HCT116 (cell line): ENCODE results near the gene ATXN7L2. TPM values are rescaled to one million over a fixed set of nuclear protein-coding genes. Genes with fewer than 3 reads are reported as not detected.
A peak's percentile ranks its signal among the peaks of the same experiment; 100 is the strongest.

Source experiments
- ATAC-seq: fragments of 200-7000 bp; cut with Tn5 transposase; 2 replicates; pipeline ENCODE4 v1.9.1; 2020; ENCODE audit warnings: mild to moderate bottlenecking, moderate library complexity
- BruUV-seq: library from RNA; stranded (reverse); fragments of 400-500 nt; replicated peaks from 2 replicates; lab custom pipeline; 2021; lab: Mats Ljungman, UMichigan
- CTCF ChIA-PET: fragments of 300-600 bp; sonication (Branson Sonifier 250); formaldehyde crosslinking; loops from one replicate; lab custom pipeline; 2021; ENCODE audit warnings: antibody characterized with exemption; lab: Charles Lee
- POLR2A ChIA-PET: fragments of 300-600, 350-600 bp; sonication (Branson Sonifier 250); formaldehyde crosslinking; loops from one replicate; lab custom pipeline; 2021; ENCODE audit warnings: antibody characterized with exemption; lab: Charles Lee
- RAD21 ChIA-PET, 2 experiments: fragments of 300-600 bp; sonication (Branson Sonifier 250); formaldehyde crosslinking; loops; one replicate each; lab custom pipeline; 2023; ENCODE audit warnings: low total read pairs in 2 of 2; ENCODE audit not compliant: uncharacterized antibody in 2 of 2, unreplicated experiment in 2 of 2, low non-redundant PET in 1 of 2; lab: Charles Lee
- DNase-seq: peaks from one replicate; pipeline ENCODE4 v3.0.0-alpha.2; 2010; ENCODE audit warnings: low read depth, low spot score
- H2AFZ ChIP-seq: fragments of 200-600 bp; shearing (Covaris generic), sonication (generic); 2 replicates; pipeline ENCODE4 v1.6.1; 2017; ENCODE audit warnings: low read depth, mixed run types, mixed read lengths, antibody characterized with exemption, low read length; ENCODE audit not compliant: poor library complexity, severe bottlenecking
- H3K27ac ChIP-seq: 2 replicates; pipeline ENCODE4 v1.5.1; 2012; ENCODE audit warnings: low read depth, low read length
- H3K27me3 ChIP-seq: fragments of 200-600 bp; sonication (generic); 2 replicates; pipeline ENCODE4 v1.6.1; 2016; ENCODE audit warnings: mixed run types, low read length, mixed read lengths; ENCODE audit not compliant: insufficient read depth
- H3K36me3 ChIP-seq, 2 experiments: fragments of 200-500 bp in 1 of 2; fragments of 200-600 bp in 1 of 2; sonication (Bioruptor generic) in 1 of 2; sonication (generic) in 1 of 2; 2 replicates each; pipeline versions ENCODE4 v1.5.1 to v1.6.1; 2014 to 2016; ENCODE audit warnings: low read length in 2 of 2, inconsistent platforms in 1 of 2, mixed read lengths in 1 of 2, mixed run types in 1 of 2; ENCODE audit not compliant: insufficient read depth in 2 of 2, control insufficient read depth in 1 of 2
- H3K4me1 ChIP-seq, 2 experiments: fragments of 200-600 bp in 1 of 2; sonication (generic) in 1 of 2; 2 replicates each; pipeline versions ENCODE4 v1.5.1 to v1.6.1; 2012 to 2017; ENCODE audit warnings: low read length in 2 of 2, inconsistent platforms in 1 of 2, mild to moderate bottlenecking in 1 of 2, mixed read lengths in 1 of 2, mixed run types in 1 of 2, moderate library complexity in 1 of 2; ENCODE audit not compliant: insufficient read depth in 2 of 2, control insufficient read depth in 1 of 2
- H3K4me2 ChIP-seq: fragments of 200-600 bp; sonication (generic); 2 replicates; pipeline ENCODE4 v1.6.1; 2017; ENCODE audit warnings: mixed run types, low read length, mixed read lengths
- H3K4me3 ChIP-seq, 2 experiments: fragments of 200-600 bp in 1 of 2; sonication (generic) in 1 of 2; replicated peaks in 1 of 2; 2 replicates each; pipeline ENCODE4 v1.5.1; 2011 to 2016; ENCODE audit warnings: low read length in 2 of 2, control low read depth in 1 of 2, low read depth in 1 of 2, mild to moderate bottlenecking in 1 of 2, mixed read lengths in 1 of 2, mixed run types in 1 of 2
- H3K79me2 ChIP-seq: fragments of 200-600 bp; sonication (generic); 2 replicates; pipeline ENCODE4 v1.6.1; 2017; ENCODE audit warnings: mild to moderate bottlenecking, mixed run types, low read length, moderate library complexity, mixed read lengths; ENCODE audit not compliant: insufficient read depth
- H3K9ac ChIP-seq: fragments of 200-600 bp; sonication (generic); 2 replicates; pipeline ENCODE4 v1.6.1; 2016; ENCODE audit warnings: low read length, mixed read lengths
- H3K9me2 ChIP-seq: fragments of 200-600 bp; sonication (generic), shearing (Covaris generic); 2 replicates; pipeline ENCODE4 v1.6.1; 2017; ENCODE audit warnings: mixed run types, mild to moderate bottlenecking, moderate library complexity; ENCODE audit not compliant: insufficient read depth
- H3K9me3 ChIP-seq, 2 experiments: fragments of 200-500 bp in 1 of 2; fragments of 200-600 bp in 1 of 2; sonication (Bioruptor generic) in 1 of 2; sonication (generic) in 1 of 2; 2 replicates each; pipeline ENCODE4 v1.6.1; 2014 to 2017; ENCODE audit warnings: low read length in 2 of 2, mixed read lengths in 2 of 2, inconsistent platforms in 1 of 2, low read depth in 1 of 2, mild to moderate bottlenecking in 1 of 2, mixed run types in 1 of 2, moderate library complexity in 1 of 2; ENCODE audit not compliant: control insufficient read depth in 1 of 2, insufficient read depth in 1 of 2
- H4K20me1 ChIP-seq: fragments of 200-600 bp; sonication (generic), shearing (Covaris generic); 2 replicates; pipeline ENCODE4 v1.6.1; 2017; ENCODE audit warnings: mixed run types, mild to moderate bottlenecking, moderate library complexity; ENCODE audit not compliant: insufficient read depth
- CBX3 ChIP-seq: IDR thresholded peaks from 2 replicates; pipeline ENCODE4 v1.6.1; 2012; ENCODE audit warnings: low read depth
- CTCF ChIP-seq, 3 experiments: fragments of 200-600 bp in 1 of 3; sonication (generic) in 1 of 3; IDR thresholded peaks in 2 of 3; conservative IDR thresholded peaks in 1 of 3; 2 replicates each; pipeline ENCODE4 v1.5.1; 2012 to 2017; ENCODE audit warnings: low read depth in 2 of 3, low read length in 2 of 3, antibody characterized with exemption in 1 of 3, borderline replicate concordance in 1 of 3, control low read depth in 1 of 3, mild to moderate bottlenecking in 1 of 3, mixed read lengths in 1 of 3, mixed run types in 1 of 3, moderate library complexity in 1 of 3; ENCODE audit not compliant: insufficient read depth in 1 of 3
- EGR1 ChIP-seq: IDR thresholded peaks from 2 replicates; pipeline ENCODE4 v1.6.1; 2012; ENCODE audit warnings: low read depth
- ELF1 ChIP-seq: IDR thresholded peaks from 2 replicates; pipeline ENCODE4 v1.6.1; 2012; ENCODE audit warnings: low read depth, borderline replicate concordance
- EZH2 ChIP-seq: fragments of 200-600 bp; sonication (generic); IDR thresholded peaks from 2 replicates; pipeline ENCODE4 v1.6.1; 2017; ENCODE audit warnings: antibody characterized with exemption, mixed run types
- EZH2phosphoT487 ChIP-seq: fragments of 200-600 bp; IDR thresholded peaks from 2 replicates; pipeline ENCODE4 v1.6.1; 2018; ENCODE audit warnings: antibody characterized with exemption, borderline replicate concordance
- POLR2AphosphoS5 ChIP-seq: IDR thresholded peaks from 2 replicates; pipeline ENCODE4 v1.6.1; 2011; ENCODE audit warnings: mild to moderate bottlenecking, low read depth, low read length, moderate library complexity
- SP1 ChIP-seq: IDR thresholded peaks from 2 replicates; pipeline ENCODE4 v1.6.1; 2012; ENCODE audit warnings: low read depth
- YY1 ChIP-seq: IDR thresholded peaks from 2 replicates; pipeline ENCODE4 v1.6.1; 2011; ENCODE audit warnings: low read length, low read depth, moderate library complexity, mild to moderate bottlenecking; ENCODE audit not compliant: insufficient replicate concordance; ENCODE audit errors: extremely low read depth
- ZBTB33 ChIP-seq: IDR thresholded peaks from 2 replicates; pipeline ENCODE4 v1.6.1; 2011; ENCODE audit warnings: mild to moderate bottlenecking, low read length, moderate library complexity; ENCODE audit not compliant: insufficient replicate concordance; ENCODE audit errors: extremely low read depth
- intact Hi-C: fragments of 100-400 bp; cut with micrococcal nuclease; formaldehyde crosslinking; loops from 2 replicates; pipeline ENCODE4 v1.10.0; 2022
- total RNA-seq: library from RNA; stranded (reverse); gene quantifications from one replicate; pipeline ENCODE4 v1.2.1, GENCODE V29; 2021; ENCODE audit not compliant: unreplicated experiment

Gene ATXN7L2
- total RNA-seq, 1 experiment from 2014 or later: 7.2 TPM

GRCh38 chr1:109531826-109532364, 48.2 kb downstream of the ATXN7L2 start:
- TF ChIP-seq SP1: no peak
- no peak for TF ChIP-seq EGR1
- no peak for TF ChIP-seq POLR2AphosphoS5
- no peak for TF ChIP-seq CTCF (IDR thresholded peaks at IDR 0.05 in 2 of 3, conservative IDR thresholded peaks at IDR 0.05 in 1 of 3; ENCODE audit: borderline replicate concordance in 1 of 3, insufficient read depth in 1 of 3, low read depth in 2 of 3, low read length in 2 of 3)
- no peak for TF ChIP-seq ELF1
- TF ChIP-seq EZH2: no peak
- no peak for TF ChIP-seq CBX3
- no peak for TF ChIP-seq ZBTB33
- no peak for TF ChIP-seq EZH2phosphoT487
- no peak for TF ChIP-seq YY1
- TF ChIP-seq, all 23 proteins: peak for 0
- ChIA-PET CTCF (interaction anchor here (0.6 to 6.4 kb wide), 25 partner anchors 12 to 490 kb away, joined by 3 to 146 read pairs (median 5); partner anchors contain the start of genes AHCYL1, AMIGO1, CELSR2 and CYB561D1), RAD21 (interaction anchor here (0.9 to 2.1 kb wide), 4 partner anchors 33 to 42 kb away, joined by 5 to 17 read pairs (median 6); partner anchors contain the start of gene CYB561D1 (in 1 of the 2)), POLR2A (interaction anchor here (1.1 to 1.6 kb wide), 3 partner anchors 16 to 41 kb away, joined by 3 to 6 read pairs (median 4); partner anchors contain the start of gene GNAI3)
- H3K4me2 ChIP-seq: 0 out of 2 replicates have a peak overlapping the region, but pooled peaks have one; percentile 49
- H3K27me3 ChIP-seq: no peaks in the 10 kb centered on the region; the same call in 1 of the 2 replicates
- ATAC-seq (no peak), DNase-seq (no peak)
- no peaks in the 10 kb centered on the region for H3K36me3 ChIP-seq
- no peak overlapping the region for H3K27ac ChIP-seq
- H3K4me3 ChIP-seq: no peak overlapping the region
- no peaks in the 10 kb centered on the region for H3K9me2 ChIP-seq
- H3K9me3 ChIP-seq: no peaks in the 10 kb centered on the region
- H3K79me2 ChIP-seq: no peaks in the 10 kb centered on the region
- intact Hi-C loops: loop anchor here (1.0 to 10.0 kb wide), 7 partner anchors 38 to 327 kb away; partner anchors contain the start of genes CYB561D1, PSMA5 and SORT1
- no TSS peak for BruUV-seq
- H3K9ac ChIP-seq: no peak overlapping the region
- H2AFZ ChIP-seq: peak overlapping the region; percentile 47
- H3K4me1 ChIP-seq: peaks cover 4 to 14% of the 10 kb centered on the region in 2 experiments; a peak in 3 of 4 replicates
- H4K20me1 ChIP-seq: no peaks in the 10 kb centered on the region
